GM18870 (cell line): ENCODE results near the gene CLVS2.

ENCODE experiments used
- ATAC-seq: cut with Tn5 transposase; IDR thresholded peaks from one replicate; pipeline ENCODE4 v1.9.1; 2021; ENCODE audit warnings: moderate library complexity; ENCODE audit not compliant: unreplicated experiment

The CLVS2 gene

GRCh38 chr6:122995921-122996793, at the start of gene CLVS2:
Gene CLVS2, plus strand, starts transcription at chr6:122996235. Its CDS starts 1,543 bp downstream, at chr6:122997778.
- ATAC-seq: no peak

GRCh38 chr6:122947355-122947754, 48.7 kb upstream of the CLVS2 start:
- ATAC-seq: no peak

- no peak for ATAC-seq
Observed at GRCh38 chr6:122953766-122954165, 42.3 kb upstream of the CLVS2 start.

GRCh38 chr6:122956376-122956775, 39.7 kb upstream of the CLVS2 start:
- ATAC-seq: no peak

GRCh38 chr6:122962000-122962624, 33.9 kb upstream of the CLVS2 start:
- ATAC-seq: no peak

GRCh38 chr6:122969999-122970533, 26.0 kb upstream of the CLVS2 start:
- no peak for ATAC-seq

- no peak for ATAC-seq
Observed at GRCh38 chr6:122977180-122977579, 18.9 kb upstream of the CLVS2 start.

- no peak for ATAC-seq
Observed at GRCh38 chr6:122984393-122984792, 11.6 kb upstream of the CLVS2 start.

GRCh38 chr6:122994256-122994655, 1.8 kb upstream of the CLVS2 start:
- no peak for ATAC-seq

- ATAC-seq: no peak
Observed at GRCh38 chr6:122996794-122997505, 915 bp downstream of the CLVS2 start.

- ATAC-seq: no peak
Observed at GRCh38 chr6:122997541-122998150, 1.6 kb downstream of the CLVS2 start.

GRCh38 chr6:122998403-122998975, 2.5 kb downstream of the CLVS2 start:
- ATAC-seq: no peak

- no peak for ATAC-seq
Observed at GRCh38 chr6:123000244-123000770, 4.3 kb downstream of the CLVS2 start.

GRCh38 chr6:123001540-123001939, 5.5 kb downstream of the CLVS2 start:
- ATAC-seq: no peak

- ATAC-seq: no peak
Observed at GRCh38 chr6:123007885-123008284, 11.8 kb downstream of the CLVS2 start.

- no peak for ATAC-seq
Observed at GRCh38 chr6:123009059-123009458, 13.0 kb downstream of the CLVS2 start.

GRCh38 chr6:123014835-123015234, 18.8 kb downstream of the CLVS2 start:
- no peak for ATAC-seq

GRCh38 chr6:123016431-123017103, 20.5 kb downstream of the CLVS2 start:
- ATAC-seq: no peak

- ATAC-seq: no peak
Observed at GRCh38 chr6:123017104-123017682, 21.2 kb downstream of the CLVS2 start.
